Peyer's patch (tissue), 4 donors: ENCODE measurements around the gene USH2A.

Experiments used
- POLR2A ChIP-seq, 2 donors: fragments of 450-650 bp; IDR thresholded peaks; one replicate each; pipeline ENCODE4 v1.5.1; 2017; ENCODE audit warnings: antibody characterized with exemption in 2 of 2, mild to moderate bottlenecking in 2 of 2, moderate library complexity in 2 of 2
- TF ChIP-seq, protein P1 (sequence below), 6 experiments: fragments of 450-650 bp in 4 of 6; fragments of 200-600 bp in 2 of 6; sonication (generic) in 1 of 6; IDR thresholded peaks; one replicate each; pipeline ENCODE4 v1.5.1; 2017 to 2019; ENCODE audit warnings: antibody characterized with exemption in 6 of 6, mild to moderate bottlenecking in 3 of 6, moderate library complexity in 1 of 6

DNA sequence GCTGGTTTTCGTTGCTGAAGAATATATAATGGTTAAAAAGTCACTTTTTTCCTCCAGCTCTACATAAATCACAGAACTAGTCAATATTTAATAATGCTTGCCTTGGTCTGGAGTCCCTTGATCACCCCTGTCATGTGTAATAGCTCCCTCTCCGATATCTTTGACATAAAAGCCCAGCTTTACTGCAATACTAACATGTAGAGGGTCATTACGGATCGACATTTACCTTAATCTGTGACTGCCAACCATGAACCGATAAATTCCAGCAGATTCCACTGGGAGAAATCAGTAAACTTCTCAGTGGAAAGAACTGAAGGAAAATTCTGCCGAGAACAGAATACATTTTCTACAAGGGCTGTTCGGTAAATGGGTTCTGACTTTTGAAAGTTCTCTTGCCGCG is 459.6 kb downstream of the USH2A start:
- TF ChIP-seq, protein P1, sequence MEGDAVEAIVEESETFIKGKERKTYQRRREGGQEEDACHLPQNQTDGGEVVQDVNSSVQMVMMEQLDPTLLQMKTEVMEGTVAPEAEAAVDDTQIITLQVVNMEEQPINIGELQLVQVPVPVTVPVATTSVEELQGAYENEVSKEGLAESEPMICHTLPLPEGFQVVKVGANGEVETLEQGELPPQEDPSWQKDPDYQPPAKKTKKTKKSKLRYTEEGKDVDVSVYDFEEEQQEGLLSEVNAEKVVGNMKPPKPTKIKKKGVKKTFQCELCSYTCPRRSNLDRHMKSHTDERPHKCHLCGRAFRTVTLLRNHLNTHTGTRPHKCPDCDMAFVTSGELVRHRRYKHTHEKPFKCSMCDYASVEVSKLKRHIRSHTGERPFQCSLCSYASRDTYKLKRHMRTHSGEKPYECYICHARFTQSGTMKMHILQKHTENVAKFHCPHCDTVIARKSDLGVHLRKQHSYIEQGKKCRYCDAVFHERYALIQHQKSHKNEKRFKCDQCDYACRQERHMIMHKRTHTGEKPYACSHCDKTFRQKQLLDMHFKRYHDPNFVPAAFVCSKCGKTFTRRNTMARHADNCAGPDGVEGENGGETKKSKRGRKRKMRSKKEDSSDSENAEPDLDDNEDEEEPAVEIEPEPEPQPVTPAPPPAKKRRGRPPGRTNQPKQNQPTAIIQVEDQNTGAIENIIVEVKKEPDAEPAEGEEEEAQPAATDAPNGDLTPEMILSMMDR (IDR thresholded peaks at IDR 0.05): no peak
- no peak for TF ChIP-seq POLR2A (IDR thresholded peaks at IDR 0.05)
